ENCODE results near the gene TMEM101.
"Not testable (repeated sequence)": the region's sequence is repeated elsewhere in the genome, so short reads cannot be mapped to it uniquely, and the experiment has no call there.

The TMEM101 gene

DNA sequence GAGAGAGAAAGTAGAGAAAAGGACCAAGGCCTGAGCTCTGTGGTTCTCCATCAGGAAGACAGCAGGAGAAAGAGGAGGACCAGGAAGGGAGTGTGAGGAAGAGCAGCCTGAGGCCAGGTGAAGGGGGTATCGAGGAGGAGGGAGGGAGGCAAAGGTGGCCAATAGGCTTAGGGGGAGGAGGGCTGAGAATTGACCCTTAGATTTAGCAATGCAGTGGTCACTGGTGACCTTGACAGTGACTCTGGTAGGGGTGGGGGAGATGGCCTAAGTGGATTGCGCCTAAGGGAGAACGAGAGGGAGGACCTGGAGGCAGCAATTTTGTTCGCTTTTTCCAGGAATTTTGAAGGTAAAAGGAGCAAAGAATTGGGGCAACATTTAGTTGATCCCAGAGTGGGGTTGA lies 15.7 kb downstream of the TMEM101 start:
- Histone ChIP-seq H3K27ac (no peak overlapping the region), H3K4me3 (no peak overlapping the region)
- DNase-seq (ENCODE audit: low spot score), result no peak
- TF ChIP-seq, protein P1, sequence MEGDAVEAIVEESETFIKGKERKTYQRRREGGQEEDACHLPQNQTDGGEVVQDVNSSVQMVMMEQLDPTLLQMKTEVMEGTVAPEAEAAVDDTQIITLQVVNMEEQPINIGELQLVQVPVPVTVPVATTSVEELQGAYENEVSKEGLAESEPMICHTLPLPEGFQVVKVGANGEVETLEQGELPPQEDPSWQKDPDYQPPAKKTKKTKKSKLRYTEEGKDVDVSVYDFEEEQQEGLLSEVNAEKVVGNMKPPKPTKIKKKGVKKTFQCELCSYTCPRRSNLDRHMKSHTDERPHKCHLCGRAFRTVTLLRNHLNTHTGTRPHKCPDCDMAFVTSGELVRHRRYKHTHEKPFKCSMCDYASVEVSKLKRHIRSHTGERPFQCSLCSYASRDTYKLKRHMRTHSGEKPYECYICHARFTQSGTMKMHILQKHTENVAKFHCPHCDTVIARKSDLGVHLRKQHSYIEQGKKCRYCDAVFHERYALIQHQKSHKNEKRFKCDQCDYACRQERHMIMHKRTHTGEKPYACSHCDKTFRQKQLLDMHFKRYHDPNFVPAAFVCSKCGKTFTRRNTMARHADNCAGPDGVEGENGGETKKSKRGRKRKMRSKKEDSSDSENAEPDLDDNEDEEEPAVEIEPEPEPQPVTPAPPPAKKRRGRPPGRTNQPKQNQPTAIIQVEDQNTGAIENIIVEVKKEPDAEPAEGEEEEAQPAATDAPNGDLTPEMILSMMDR (IDR thresholded peaks at IDR 0.05), result no peak

DNA sequence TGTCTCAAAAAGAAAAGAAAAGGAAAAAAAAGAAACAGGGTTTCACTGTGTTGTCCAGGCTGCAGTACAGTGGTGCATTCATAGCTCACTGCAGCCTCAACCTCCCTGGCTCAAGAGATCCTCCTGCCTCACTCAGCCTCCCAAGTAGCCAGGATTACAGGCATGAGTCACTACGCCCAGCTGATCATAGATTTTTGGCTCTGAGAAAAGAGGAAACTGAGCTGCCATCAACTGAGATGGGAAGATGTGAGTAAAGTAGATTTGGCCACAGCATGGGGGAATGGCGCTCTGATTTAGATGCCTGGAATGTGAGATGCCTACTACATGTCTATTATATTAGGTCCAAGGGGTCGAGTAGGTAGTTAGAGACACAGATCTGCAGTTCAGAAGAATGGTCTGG lies 16.2 kb downstream of the TMEM101 start:
- TF ChIP-seq, protein P1 (IDR thresholded peaks at IDR 0.05), result no peak
- no peak overlapping the region for H3K27ac ChIP-seq
- DNase-seq (ENCODE audit: low spot score), result no peak
- H3K4me3 ChIP-seq, result no peak overlapping the region

DNA sequence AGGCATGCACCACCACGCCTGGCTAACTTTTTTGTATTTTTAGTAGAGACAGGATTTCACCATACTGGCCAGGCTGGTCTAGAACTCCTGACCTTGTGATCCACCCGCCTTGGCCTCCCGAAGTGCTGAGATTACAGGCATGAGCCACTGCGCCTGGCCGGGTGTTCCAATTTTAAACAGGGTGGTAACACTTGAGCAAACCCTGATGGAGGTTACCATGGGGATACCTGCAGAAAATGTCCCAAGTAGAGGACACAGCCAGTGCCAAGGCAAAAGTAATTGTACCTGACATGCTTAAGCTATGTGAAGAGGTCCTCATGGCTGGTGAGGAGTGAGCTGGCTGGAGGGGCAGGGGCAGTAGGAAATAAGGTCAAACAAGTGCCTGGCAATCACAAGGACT lies 17.6 kb downstream of the TMEM101 start:
- H3K27ac ChIP-seq; DNase-seq (ENCODE audit: low spot score); H3K4me3 ChIP-seq: not testable (repeated sequence)

DNA sequence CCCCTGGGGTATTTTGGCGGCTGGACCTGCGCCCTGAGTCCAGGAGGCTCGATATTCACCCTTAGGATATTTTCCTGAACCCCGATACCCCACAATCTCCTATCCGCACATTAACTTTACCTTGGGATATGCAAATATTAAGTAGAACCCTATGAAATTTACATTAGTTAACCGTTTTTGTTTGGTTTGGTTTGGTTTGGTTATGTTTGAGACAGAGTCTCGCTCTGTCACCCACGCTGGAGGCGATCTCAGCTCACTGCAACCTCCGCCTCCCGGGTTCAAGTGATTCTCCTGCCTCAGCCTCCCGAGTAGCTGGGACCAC lies 19.7 kb downstream of the TMEM101 start:
- Histone ChIP-seq H3K4me3 (peak overlapping the region; percentile 56), H3K27ac (no peak overlapping the region)
- TF ChIP-seq, protein P1 (IDR thresholded peaks at IDR 0.05), result no peak
- no peak for DNase-seq (ENCODE audit: low spot score)

DNA sequence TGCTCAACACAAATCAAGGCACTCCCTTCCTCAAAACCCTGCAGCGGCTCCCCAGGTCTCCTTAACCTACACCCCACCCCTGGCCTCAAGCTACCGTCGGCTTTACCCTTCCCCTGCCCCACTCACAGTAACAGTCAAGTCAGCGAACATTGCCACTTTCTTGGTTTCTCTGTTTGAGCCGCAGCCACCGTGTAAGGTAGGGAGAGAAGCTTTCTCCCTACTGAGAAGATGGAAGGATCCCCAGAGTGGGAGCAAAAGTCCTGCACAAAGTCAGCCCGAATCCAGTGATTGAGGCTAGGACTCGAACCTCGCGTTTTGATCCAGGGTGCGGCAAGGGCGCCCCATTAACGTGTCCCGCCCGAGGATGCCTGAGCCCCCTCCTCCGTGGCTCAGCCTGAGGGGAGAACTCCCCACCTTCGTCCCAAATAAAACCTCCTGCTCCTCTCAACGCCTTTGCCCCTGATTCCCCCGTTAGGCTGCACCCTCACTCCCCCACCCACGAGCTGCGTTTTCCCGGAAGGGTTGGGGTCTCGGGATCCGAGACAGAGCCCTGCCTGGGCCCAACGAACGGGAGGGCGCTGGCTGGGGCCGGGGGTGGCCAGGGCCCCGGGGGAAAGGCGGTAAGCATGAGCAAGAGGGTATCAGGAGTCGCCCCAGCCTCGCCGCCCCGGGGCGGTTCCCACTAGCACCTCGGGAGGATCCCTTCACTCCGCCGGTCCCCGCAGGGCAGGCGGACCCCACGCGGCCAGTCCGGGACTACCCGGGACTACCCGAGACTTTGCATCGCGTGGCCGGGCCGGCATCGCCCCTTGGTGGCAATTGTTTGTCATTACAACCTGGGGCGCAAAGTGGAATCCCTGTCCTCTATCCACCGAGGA lies 20.3 kb downstream of the TMEM101 start:
- TF ChIP-seq, protein P1 (IDR thresholded peaks at IDR 0.05), result peak; percentile 68
- Histone ChIP-seq H3K4me3 (peak overlapping the region; percentile 56), H3K27ac (no peak overlapping the region)
- DNase-seq (ENCODE audit: low spot score), result no peak

DNA sequence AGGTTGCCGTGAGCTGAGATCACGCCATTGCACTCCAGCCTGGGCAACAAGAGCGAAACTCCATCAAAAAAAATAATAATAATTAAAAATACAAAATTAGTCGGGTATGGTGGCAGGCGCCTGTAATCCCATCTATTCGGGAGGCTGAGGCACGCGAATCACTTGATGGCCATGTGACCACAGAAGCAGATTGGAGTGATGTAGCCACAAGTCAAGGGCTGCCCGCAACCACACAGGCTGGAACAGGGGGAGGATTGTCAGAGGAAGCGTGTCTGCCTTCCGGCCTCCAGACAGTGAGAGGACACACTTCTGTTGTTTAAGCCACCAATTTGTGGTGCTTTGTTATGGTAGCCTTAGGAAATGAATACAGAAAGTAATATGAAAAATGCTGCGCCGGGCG lies 22.1 kb downstream of the TMEM101 start:
- no peak for DNase-seq (ENCODE audit: low spot score)
- TF ChIP-seq, protein P1 (IDR thresholded peaks at IDR 0.05), result no peak
- no peak overlapping the region for H3K4me3 ChIP-seq
- H3K27ac ChIP-seq, result no peak overlapping the region

DNA sequence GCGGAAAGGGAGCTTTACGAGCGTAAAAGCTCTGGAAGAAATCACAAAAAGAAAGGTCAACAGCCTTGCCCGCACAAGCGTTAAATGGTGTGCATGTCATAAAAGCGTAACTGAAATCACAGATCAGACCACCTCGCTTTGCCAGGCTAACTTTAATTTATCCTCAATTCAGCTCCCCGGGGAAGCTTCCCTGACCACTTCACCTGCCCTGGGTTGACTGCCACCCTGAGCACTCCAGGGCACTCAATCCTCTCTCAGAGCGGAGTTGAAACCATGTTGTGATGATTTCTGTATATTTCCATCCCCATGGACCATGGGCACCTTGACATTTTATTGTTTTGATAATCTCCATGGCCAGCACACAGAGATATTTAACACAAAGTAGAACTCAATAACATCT lies 26.5 kb downstream of the TMEM101 start:
- TF ChIP-seq, protein P1 (IDR thresholded peaks at IDR 0.05), result no peak
- no peak for DNase-seq (ENCODE audit: low spot score)
- H3K27ac ChIP-seq, result no peak overlapping the region
- no peak overlapping the region for H3K4me3 ChIP-seq
